ENCODE data around the gene PHOSPHO1. TPM values are rescaled to one million over a fixed set of nuclear protein-coding genes. Genes with fewer than 3 reads are reported as not detected.

PHOSPHO1 gene
- total and polyA plus RNA-seq, 2 of the 13 experiments (the other 11 are each of a cell fraction or from before 2014, with no cell fraction given): not detected

DNA sequence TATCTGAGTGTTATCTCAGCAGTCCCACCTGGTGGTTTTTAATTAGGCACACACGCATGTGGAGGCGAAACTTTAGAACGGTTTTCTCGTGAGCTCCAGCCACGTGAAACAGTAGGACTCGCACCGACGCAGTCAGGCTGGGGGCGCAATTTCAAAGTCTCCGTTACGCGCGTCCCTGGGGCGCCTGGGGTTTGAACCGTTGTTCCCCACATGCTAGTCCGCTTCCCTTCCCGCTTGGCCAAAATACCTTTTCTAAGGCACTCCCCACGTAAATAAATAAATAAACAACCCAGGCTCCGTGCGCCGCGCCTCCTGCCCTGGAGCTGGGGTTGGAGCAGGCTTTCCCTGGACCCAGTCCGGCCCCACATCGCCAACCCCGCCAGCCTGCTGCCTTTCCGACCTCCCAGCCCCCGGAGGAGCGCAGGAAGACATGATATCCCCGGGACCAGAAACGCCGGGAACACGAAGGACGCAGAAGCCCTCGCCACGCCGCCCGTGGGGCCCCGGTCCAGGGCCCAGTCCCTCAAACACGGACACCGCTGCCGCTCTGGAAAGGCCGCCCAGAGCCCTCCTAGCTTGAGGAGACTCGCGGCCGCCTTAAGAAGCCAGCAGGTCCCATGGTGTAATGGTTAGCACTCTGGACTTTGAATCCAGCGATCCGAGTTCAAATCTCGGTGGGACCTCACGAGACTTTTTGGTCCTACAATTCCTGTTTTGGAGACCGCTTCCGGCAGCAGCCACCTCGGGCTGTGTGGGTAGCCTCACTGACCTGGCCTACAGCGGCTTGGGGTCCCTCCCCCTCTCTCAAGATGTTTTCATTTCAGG, 38.5 kb downstream of the PHOSPHO1 start (continued):
- TF ChIP-seq ZNF460 (CRISPR knock-in tag; IDR thresholded peaks at IDR 0.05; ENCODE audit: borderline replicate concordance) (no peak; the same call in 1 of the 2 replicates), ZNF615 (CRISPR knock-in tag; IDR thresholded peaks at IDR 0.05; ENCODE audit: borderline replicate concordance) (no peak; the same call in 1 of the 2 replicates), ZNF556 (CRISPR knock-in tag; IDR thresholded peaks at IDR 0.05; ENCODE audit: borderline replicate concordance) (peak; percentile 94), ZKSCAN1 (IDR thresholded peaks at IDR 0.05; ENCODE audit: low read length) (peak; percentile 53; the same call in 1 of the 2 replicates), ZNF687 (CRISPR knock-in tag; IDR thresholded peaks at IDR 0.05) (peak; percentile 94), PPARG (CRISPR knock-in tag; conservative IDR thresholded peaks at IDR 0.05) (peak; percentile 77), JUND (CRISPR knock-in tag; IDR thresholded peaks at IDR 0.05) (peak; percentile 53; the same call in 1 of the 2 replicates), ZNF598 (CRISPR knock-in tag; IDR thresholded peaks at IDR 0.05; ENCODE audit: borderline replicate concordance) (peak; percentile 95), NAIF1 (CRISPR knock-in tag; IDR thresholded peaks at IDR 0.05; ENCODE audit: borderline replicate concordance) (0 out of 2 replicates have a peak, but pooled peaks have one; percentile 74), U2AF1 (optimal IDR thresholded peaks at IDR 0.05; ENCODE audit: low read depth, low read length) (peak; percentile 79), POLR2G (IDR thresholded peaks at IDR 0.05; ENCODE audit: low read depth, low read length) (peak; percentile 71), ELF1 (CRISPR knock-in tag; IDR thresholded peaks at IDR 0.05) (peak; percentile 72), ZSCAN9 (CRISPR knock-in tag; IDR thresholded peaks at IDR 0.05; ENCODE audit: borderline replicate concordance) (peak; percentile 52; the same call in 1 of the 2 replicates), ZBTB46 (CRISPR knock-in tag; IDR thresholded peaks at IDR 0.05; ENCODE audit: borderline replicate concordance) (0 out of 2 replicates have a peak, but pooled peaks have one; percentile 89), ZNF24 (IDR thresholded peaks at IDR 0.05) (peak; percentile 99), DNMT3B (CRISPR knock-in tag; conservative IDR thresholded peaks at IDR 0.05) (peak; percentile 86), SRSF9 (IDR thresholded peaks at IDR 0.05; ENCODE audit: borderline replicate concordance, insufficient read depth, low read depth, low read length, poor library complexity, severe bottlenecking) (no peak)
- TF ChIP-seq, protein P1, sequence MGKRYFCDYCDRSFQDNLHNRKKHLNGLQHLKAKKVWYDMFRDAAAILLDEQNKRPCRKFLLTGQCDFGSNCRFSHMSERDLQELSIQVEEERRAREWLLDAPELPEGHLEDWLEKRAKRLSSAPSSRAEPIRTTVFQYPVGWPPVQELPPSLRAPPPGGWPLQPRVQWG (CRISPR knock-in tag; IDR thresholded peaks at IDR 0.05; ENCODE audit: borderline replicate concordance, low read depth): no peak
- TF ChIP-seq, protein P2, sequence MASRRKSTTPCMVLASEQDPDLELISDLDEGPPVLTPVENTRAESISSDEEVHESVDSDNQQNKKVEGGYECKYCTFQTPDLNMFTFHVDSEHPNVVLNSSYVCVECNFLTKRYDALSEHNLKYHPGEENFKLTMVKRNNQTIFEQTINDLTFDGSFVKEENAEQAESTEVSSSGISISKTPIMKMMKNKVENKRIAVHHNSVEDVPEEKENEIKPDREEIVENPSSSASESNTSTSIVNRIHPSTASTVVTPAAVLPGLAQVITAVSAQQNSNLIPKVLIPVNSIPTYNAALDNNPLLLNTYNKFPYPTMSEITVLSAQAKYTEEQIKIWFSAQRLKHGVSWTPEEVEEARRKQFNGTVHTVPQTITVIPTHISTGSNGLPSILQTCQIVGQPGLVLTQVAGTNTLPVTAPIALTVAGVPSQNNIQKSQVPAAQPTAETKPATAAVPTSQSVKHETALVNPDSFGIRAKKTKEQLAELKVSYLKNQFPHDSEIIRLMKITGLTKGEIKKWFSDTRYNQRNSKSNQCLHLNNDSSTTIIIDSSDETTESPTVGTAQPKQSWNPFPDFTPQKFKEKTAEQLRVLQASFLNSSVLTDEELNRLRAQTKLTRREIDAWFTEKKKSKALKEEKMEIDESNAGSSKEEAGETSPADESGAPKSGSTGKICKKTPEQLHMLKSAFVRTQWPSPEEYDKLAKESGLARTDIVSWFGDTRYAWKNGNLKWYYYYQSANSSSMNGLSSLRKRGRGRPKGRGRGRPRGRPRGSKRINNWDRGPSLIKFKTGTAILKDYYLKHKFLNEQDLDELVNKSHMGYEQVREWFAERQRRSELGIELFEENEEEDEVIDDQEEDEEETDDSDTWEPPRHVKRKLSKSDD (CRISPR knock-in tag; IDR thresholded peaks at IDR 0.05; ENCODE audit: low read depth): peak; percentile 60
